GM23338 (cell line): ENCODE measurements around the gene KIAA0040. TPM values are rescaled to one million over a fixed set of nuclear protein-coding genes. Genes with fewer than 3 reads are reported as not detected.

Source experiments
- ATAC-seq: fragments of 200-7000 bp; cut with Tn5 transposase; 3 replicates; pipeline ENCODE4 v1.9.1; 2020
- DNase-seq: peaks from one replicate; pipeline ENCODE4 v3.0.0-alpha.2; 2015; ENCODE audit warnings: low spot score
- H2AFZ ChIP-seq: fragments of 200-600 bp; sonication (generic); 2 replicates; pipeline ENCODE4 v1.8.0; 2016; ENCODE audit warnings: antibody characterized with exemption, mild to moderate bottlenecking, moderate library complexity
- H3F3A ChIP-seq: fragments of 200-600 bp; sonication (generic); replicated peaks from 2 replicates; pipeline ENCODE4 v1.8.0; 2017; ENCODE audit warnings: antibody characterized with exemption, mixed run types, low read depth
- H3K27ac ChIP-seq: fragments of 200-600 bp; sonication (generic); 2 replicates; pipeline ENCODE4 v1.6.1; 2016; ENCODE audit warnings: low read depth
- H3K27me3 ChIP-seq: fragments of 200-600 bp; sonication (generic); 2 replicates; pipeline ENCODE4 v1.8.0; 2016; ENCODE audit warnings: mild to moderate bottlenecking, mixed run types, moderate library complexity; ENCODE audit not compliant: insufficient read depth
- H3K36me3 ChIP-seq: fragments of 200-600 bp; sonication (generic); 2 replicates; pipeline ENCODE4 v1.8.0; 2016; ENCODE audit warnings: mild to moderate bottlenecking; ENCODE audit not compliant: insufficient read depth
- H3K4me1 ChIP-seq: fragments of 200-600 bp; sonication (generic); 2 replicates; pipeline ENCODE4 v1.8.0; 2016; ENCODE audit warnings: mild to moderate bottlenecking, moderate library complexity; ENCODE audit not compliant: insufficient read depth
- H3K4me2 ChIP-seq: fragments of 200-600 bp; sonication (generic); 2 replicates; pipeline ENCODE4 v1.7.1; 2017; ENCODE audit warnings: mixed run types
- H3K4me3 ChIP-seq: fragments of 200-600 bp; sonication (generic); 2 replicates; pipeline ENCODE4 v1.6.1; 2016; ENCODE audit warnings: mixed run types
- H3K79me2 ChIP-seq: fragments of 200-600 bp; sonication (generic); replicated peaks from 2 replicates; pipeline ENCODE4 v1.8.0; 2017; ENCODE audit warnings: mild to moderate bottlenecking; ENCODE audit not compliant: insufficient read depth
- H3K9me2 ChIP-seq: fragments of 200-600 bp; sonication (generic); 2 replicates; pipeline ENCODE4 v1.8.0; 2017; ENCODE audit not compliant: insufficient read depth
- H4K20me1 ChIP-seq: fragments of 200-600 bp; sonication (generic); replicated peaks from 2 replicates; pipeline ENCODE4 v1.8.0; 2017; ENCODE audit warnings: mild to moderate bottlenecking; ENCODE audit not compliant: insufficient read depth
- H3K27ac Mint-ChIP-seq: 2 replicates; pipeline ENCODE4 v1.8.0; 2020; ENCODE audit warnings: inconsistent platforms, mild to moderate bottlenecking, moderate library complexity, mixed read lengths
- H3K27me3 Mint-ChIP-seq: 3 replicates; pipeline ENCODE4 v1.8.0; 2022; ENCODE audit warnings: low read depth, mild to moderate bottlenecking, moderate library complexity, mixed read lengths, inconsistent platforms; ENCODE audit not compliant: insufficient read depth, poor library complexity
- H3K36me3 Mint-ChIP-seq: 3 replicates; pipeline ENCODE4 v1.8.0; 2021; ENCODE audit warnings: low read depth, mild to moderate bottlenecking, inconsistent platforms, moderate library complexity, mixed read lengths
- H3K4me1 Mint-ChIP-seq: 3 replicates; pipeline ENCODE4 v1.8.0; 2020; ENCODE audit warnings: mild to moderate bottlenecking, inconsistent platforms, mixed read lengths
- H3K4me3 Mint-ChIP-seq: 3 replicates; pipeline ENCODE4 v1.8.0; 2021; ENCODE audit warnings: moderate library complexity, mild to moderate bottlenecking, inconsistent platforms, mixed read lengths
- H3K9me3 Mint-ChIP-seq: 3 replicates; pipeline ENCODE4 v1.8.0; 2020; ENCODE audit warnings: moderate library complexity, mild to moderate bottlenecking, inconsistent platforms, mixed read lengths
- CREB1 ChIP-seq: fragments of 250-450 bp; sonication (Bioruptor Pico); IDR thresholded peaks from 2 replicates; pipeline ENCODE4 v1.5.0; 2020; ENCODE audit warnings: low read depth, mild to moderate bottlenecking, moderate library complexity
- CTCF ChIP-seq, 2 experiments: fragments of 200-600 bp in 1 of 2; sonication (generic) in 1 of 2; conservative IDR thresholded peaks; 2 replicates each; pipeline versions ENCODE4 v1.5.1 to v1.6.1; 2016 to 2017; ENCODE audit warnings: antibody characterized with exemption in 2 of 2, low read depth in 2 of 2, mild to moderate bottlenecking in 2 of 2, moderate library complexity in 1 of 2
- ETS1 ChIP-seq: IDR thresholded peaks from 2 replicates; pipeline ENCODE4 v1.6.1; 2016; ENCODE audit warnings: antibody characterized with exemption
- EZH2 ChIP-seq: fragments of 200-600 bp; sonication (generic); IDR thresholded peaks from one replicate; pipeline ENCODE4 v1.8.0; 2017; ENCODE audit warnings: antibody characterized with exemption, mild to moderate bottlenecking, low read depth; ENCODE audit not compliant: unreplicated experiment
- EZH2phosphoT487 ChIP-seq: fragments of 200-600 bp; sonication (generic); IDR thresholded peaks from one replicate; pipeline ENCODE4 v1.8.1; 2018; ENCODE audit warnings: antibody characterized with exemption; ENCODE audit not compliant: unreplicated experiment
- JUNB ChIP-seq: IDR thresholded peaks from one replicate; pipeline ENCODE4 v1.6.1; 2016; ENCODE audit warnings: antibody characterized with exemption; ENCODE audit not compliant: unreplicated experiment
- POLR2AphosphoS5 ChIP-seq: IDR thresholded peaks from 2 replicates; pipeline ENCODE4 v1.6.1; 2016; ENCODE audit warnings: antibody characterized with exemption, low read depth
- REST ChIP-seq: IDR thresholded peaks from one replicate; pipeline ENCODE4 v1.6.1; 2018; ENCODE audit warnings: antibody characterized with exemption; ENCODE audit not compliant: unreplicated experiment
- STAT1 ChIP-seq: IDR thresholded peaks from one replicate; pipeline ENCODE4 v1.6.1; 2016; ENCODE audit warnings: antibody characterized with exemption; ENCODE audit not compliant: unreplicated experiment
- ZNF331 ChIP-seq: fragments of 250-450 bp; sonication (Bioruptor Pico); IDR thresholded peaks from 2 replicates; pipeline ENCODE4 v1.5.0; 2020; ENCODE audit warnings: low read depth, mild to moderate bottlenecking, moderate library complexity
- ZNF462 ChIP-seq: fragments of 250-450 bp; sonication (Bioruptor Pico); IDR thresholded peaks from 2 replicates; pipeline ENCODE4 v1.5.0; 2020; ENCODE audit warnings: mild to moderate bottlenecking, moderate library complexity
- polyA plus RNA-seq: library from polyadenylated mRNA; unstranded; fragments of >200 nt; fragmentation: Nextera tagmentation; extraction: Ambion mirVana; gene quantifications from 2 replicates; pipeline ENCODE4 v1.2.1, GENCODE V29; 2016
- total RNA-seq: library from RNA; depleted of rRNA; stranded (reverse); fragments of >200 nt; shearing (Covaris generic); gene quantifications from 2 replicates; pipeline ENCODE4 v1.2.3, GENCODE V29; 2014

The KIAA0040 gene
- total and polyA plus RNA-seq, 2 experiments from 2014 or later = 7.0 to 11.9 TPM

GRCh38 chr1:175164751-175165150 lies 27.8 kb downstream of the KIAA0040 start:
- peaks cover 2% of the 10 kb centered on the region for H3K27me3 Mint-ChIP-seq
- ATAC-seq = no peak
- no peaks in the 10 kb centered on the region for H3K79me2 ChIP-seq

More at GRCh38 chr1:175164751-175165150, 27.8 kb downstream of the KIAA0040 start:
- Histone ChIP-seq H2AFZ (no peak overlapping the region), H3K4me1 (no peaks in the 10 kb centered on the region), H3K4me3 (no peak overlapping the region), H3K27me3 (no peaks in the 10 kb centered on the region), H3K36me3 (0 out of 2 replicates have a peak, but pooled peaks cover 4% of the 10 kb centered on the region), H3K27ac (no peak overlapping the region), H3K9me2 (no peaks in the 10 kb centered on the region), H3F3A (no peaks in the 10 kb centered on the region), H4K20me1 (no peaks in the 10 kb centered on the region), H3K4me2 (no peak overlapping the region)
- TF ChIP-seq STAT1 = no peak
- no peak for TF ChIP-seq POLR2AphosphoS5
- TF ChIP-seq EZH2 = no peak
- no peak for TF ChIP-seq REST
- no peak for TF ChIP-seq CREB1 (CRISPR knock-in tag)
- no peak for TF ChIP-seq ETS1
- no peak for TF ChIP-seq EZH2phosphoT487
- TF ChIP-seq ZNF331 (CRISPR knock-in tag) = no peak
- TF ChIP-seq ZNF462 (CRISPR knock-in tag) = no peak
- TF ChIP-seq CTCF (conservative IDR thresholded peaks at IDR 0.05; ENCODE audit: low read depth in 2 of 2) = no peak
- TF ChIP-seq JUNB = no peak
- Mint-ChIP-seq H3K4me1 (no peaks in the 10 kb centered on the region; the same call in 2 of the 3 replicates), H3K27ac (no peak overlapping the region), H3K36me3 (peaks cover 8% of the 10 kb centered on the region), H3K9me3 (no peaks in the 10 kb centered on the region), H3K4me3 (no peak overlapping the region)
- DNase-seq = no peak
